ENCODE results near the gene OSM. TPM values are rescaled to one million over a fixed set of nuclear protein-coding genes. Genes with fewer than 3 reads are reported as not detected.

OSM gene
- total RNA-seq, 4 donors from 2014 or later, result 0.57 to 8.3 TPM; not detected in 2

DNA sequence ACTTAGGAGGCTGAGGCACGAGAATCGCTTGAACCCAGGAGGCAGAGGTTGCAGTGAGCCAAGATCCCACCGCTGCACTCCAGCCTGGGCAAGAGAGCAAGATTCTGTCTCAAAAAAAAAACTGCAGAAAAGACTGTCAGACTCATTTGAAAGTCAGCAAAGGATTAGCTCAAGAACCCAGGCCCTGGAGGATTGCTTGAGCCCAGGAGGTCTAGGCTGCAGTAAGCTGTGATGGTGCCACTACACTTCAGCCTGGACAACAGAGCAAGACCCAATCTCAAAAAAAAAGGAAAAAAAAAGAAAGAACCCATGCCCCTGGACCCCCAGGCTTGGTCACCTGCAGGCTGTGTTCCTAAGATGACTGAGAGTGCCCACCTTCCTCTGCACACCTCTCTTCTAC is 36.3 kb downstream of the OSM start:
- 88% methylated on average over 3 of the region's 3 CpGs for WGBS
- intact Hi-C loops (cut with DNase I), result no loop called here
- Histone ChIP-seq H3K9me3 (no peaks in the 10 kb centered on the region), H3K4me1 (peaks cover 0 to 9% (median 7%) of the 10 kb centered on the region in 4 donors), H3K27me3 (peaks cover 0 to 26% (median 0%) of the 10 kb centered on the region in 4 donors), H3K4me3 (no peak overlapping the region), H3K27ac (replicated peaks in 1 of 4) (no peak overlapping the region), H3K36me3 (no peaks in the 10 kb centered on the region)
- TF ChIP-seq, protein P1, sequence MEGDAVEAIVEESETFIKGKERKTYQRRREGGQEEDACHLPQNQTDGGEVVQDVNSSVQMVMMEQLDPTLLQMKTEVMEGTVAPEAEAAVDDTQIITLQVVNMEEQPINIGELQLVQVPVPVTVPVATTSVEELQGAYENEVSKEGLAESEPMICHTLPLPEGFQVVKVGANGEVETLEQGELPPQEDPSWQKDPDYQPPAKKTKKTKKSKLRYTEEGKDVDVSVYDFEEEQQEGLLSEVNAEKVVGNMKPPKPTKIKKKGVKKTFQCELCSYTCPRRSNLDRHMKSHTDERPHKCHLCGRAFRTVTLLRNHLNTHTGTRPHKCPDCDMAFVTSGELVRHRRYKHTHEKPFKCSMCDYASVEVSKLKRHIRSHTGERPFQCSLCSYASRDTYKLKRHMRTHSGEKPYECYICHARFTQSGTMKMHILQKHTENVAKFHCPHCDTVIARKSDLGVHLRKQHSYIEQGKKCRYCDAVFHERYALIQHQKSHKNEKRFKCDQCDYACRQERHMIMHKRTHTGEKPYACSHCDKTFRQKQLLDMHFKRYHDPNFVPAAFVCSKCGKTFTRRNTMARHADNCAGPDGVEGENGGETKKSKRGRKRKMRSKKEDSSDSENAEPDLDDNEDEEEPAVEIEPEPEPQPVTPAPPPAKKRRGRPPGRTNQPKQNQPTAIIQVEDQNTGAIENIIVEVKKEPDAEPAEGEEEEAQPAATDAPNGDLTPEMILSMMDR (IDR thresholded peaks at IDR 0.05), result no peak
- TF ChIP-seq POLR2A (IDR thresholded peaks at IDR 0.05; ENCODE audit: low read depth) (no peak), POLR2AphosphoS5 (IDR thresholded peaks at IDR 0.05) (no peak), EP300 (IDR thresholded peaks at IDR 0.05) (no peak)
- DNase-seq (ENCODE audit: extremely low spot score), result no peak

DNA sequence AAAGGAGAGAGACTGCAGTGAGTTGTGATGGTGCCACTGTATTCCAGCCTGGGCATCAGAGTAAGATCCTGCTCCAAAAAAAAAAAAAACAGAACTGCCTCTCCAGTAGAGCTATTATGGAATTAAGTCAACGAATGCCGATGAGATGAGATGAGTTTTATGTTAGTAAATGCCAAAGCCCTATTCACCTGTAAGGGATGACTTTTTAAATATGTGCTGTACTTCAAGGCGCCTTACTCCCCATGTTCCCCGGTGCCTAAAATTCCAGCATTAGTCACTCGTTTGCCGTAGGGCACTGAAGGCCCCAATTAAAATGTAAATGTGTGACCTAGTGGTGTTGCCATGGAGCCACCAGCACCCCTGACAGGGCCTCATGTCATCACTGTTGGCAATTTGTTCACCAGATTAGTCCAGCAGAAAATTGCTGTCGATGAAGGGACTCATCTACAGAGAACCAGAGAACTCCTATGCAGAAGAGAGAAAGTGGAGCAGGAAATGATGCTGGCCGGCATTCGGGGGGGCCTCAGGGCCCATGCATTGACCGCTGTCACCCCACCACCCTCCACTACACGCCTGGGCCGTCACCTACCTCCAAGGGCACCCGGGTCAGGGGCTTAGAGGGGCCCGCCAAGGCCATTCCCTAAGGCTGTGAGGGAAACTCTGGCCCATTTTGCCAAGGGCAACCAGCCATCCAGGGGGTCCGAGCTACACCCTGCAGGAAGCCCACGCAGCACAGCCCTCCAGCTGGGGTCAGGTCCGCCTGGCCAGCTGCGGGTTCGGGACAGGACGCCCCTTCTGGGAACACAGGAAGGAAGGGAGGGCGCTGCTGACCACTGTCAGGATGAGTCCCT is 37.9 kb downstream of the OSM start:
- H3K36me3 ChIP-seq, result no peaks in the 10 kb centered on the region
- H3K27ac ChIP-seq (replicated peaks in 1 of 4), result no peak overlapping the region
- H3K4me1 ChIP-seq, result no peaks in the 10 kb centered on the region
- TF ChIP-seq, protein P1 (IDR thresholded peaks at IDR 0.05), result no peak
- no peak for TF ChIP-seq EP300 (IDR thresholded peaks at IDR 0.05)
- no peak for TF ChIP-seq POLR2AphosphoS5 (IDR thresholded peaks at IDR 0.05)
- no peak for TF ChIP-seq POLR2A (IDR thresholded peaks at IDR 0.05; ENCODE audit: low read depth)
- WGBS, result 77% methylated on average over 5 of the region's 21 CpGs
- no peaks in the 10 kb centered on the region for H3K9me3 ChIP-seq
- no peak overlapping the region for H3K4me3 ChIP-seq
- peaks cover 0 to 26% (median 0%) of the 10 kb centered on the region in 4 donors for H3K27me3 ChIP-seq
- intact Hi-C loops (cut with DNase I), result no loop called here
- no peak for DNase-seq (ENCODE audit: extremely low spot score)

DNA sequence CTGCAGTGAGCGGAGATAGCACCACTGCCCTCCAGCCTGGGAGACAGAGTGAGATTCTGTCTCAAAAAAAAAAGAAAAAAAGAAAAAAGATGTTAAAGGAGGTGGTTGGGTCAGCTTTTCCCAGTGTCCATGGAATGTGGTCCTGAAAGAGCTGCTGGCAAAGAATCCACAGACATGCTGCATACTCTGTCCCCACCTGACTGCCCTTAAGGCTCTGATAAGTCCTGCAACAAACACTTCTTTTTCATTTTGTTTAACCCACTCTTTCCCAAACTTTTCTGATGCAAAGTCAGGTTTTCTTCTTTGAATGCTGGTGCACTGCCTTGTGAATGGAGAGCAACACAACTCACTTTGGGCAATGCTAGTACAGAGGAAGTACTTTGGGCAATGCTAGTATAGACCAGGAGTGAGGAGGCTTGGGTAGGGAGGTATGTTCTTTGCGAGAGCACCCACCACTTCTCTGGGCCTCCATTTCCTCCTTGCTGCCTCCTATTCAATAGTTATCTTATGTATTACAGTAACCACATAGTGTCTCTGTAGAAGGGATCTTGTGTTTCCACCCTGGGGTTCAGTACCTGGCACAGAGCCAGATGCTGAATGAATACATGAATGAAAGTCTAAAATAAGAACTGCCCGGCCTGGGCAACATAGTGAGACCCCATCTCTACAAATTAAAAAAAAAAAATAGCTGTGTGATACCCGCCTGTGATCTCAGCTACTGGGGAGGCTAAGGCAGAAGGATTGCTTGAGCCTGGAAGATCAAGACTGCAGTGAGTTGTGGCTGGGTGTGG is 39.0 kb downstream of the OSM start:
- intact Hi-C loops (cut with DNase I), result no loop called here
- no peaks in the 10 kb centered on the region for H3K36me3 ChIP-seq
- no peaks in the 10 kb centered on the region for H3K9me3 ChIP-seq
- 91% methylated on average over 4 of the region's 4 CpGs for WGBS
- H3K4me1 ChIP-seq, result no peaks in the 10 kb centered on the region
- no peak for DNase-seq (ENCODE audit: extremely low spot score)
- no peak overlapping the region for H3K4me3 ChIP-seq
- no peak overlapping the region for H3K27ac ChIP-seq (replicated peaks in 1 of 4)
- peaks cover 0 to 28% (median 0%) of the 10 kb centered on the region in 4 donors for H3K27me3 ChIP-seq
- TF ChIP-seq EP300 (IDR thresholded peaks at IDR 0.05), result no peak
- TF ChIP-seq, protein P1 (IDR thresholded peaks at IDR 0.05), result no peak
- no peak for TF ChIP-seq POLR2AphosphoS5 (IDR thresholded peaks at IDR 0.05)
- TF ChIP-seq POLR2A (IDR thresholded peaks at IDR 0.05; ENCODE audit: low read depth), result no peak

DNA sequence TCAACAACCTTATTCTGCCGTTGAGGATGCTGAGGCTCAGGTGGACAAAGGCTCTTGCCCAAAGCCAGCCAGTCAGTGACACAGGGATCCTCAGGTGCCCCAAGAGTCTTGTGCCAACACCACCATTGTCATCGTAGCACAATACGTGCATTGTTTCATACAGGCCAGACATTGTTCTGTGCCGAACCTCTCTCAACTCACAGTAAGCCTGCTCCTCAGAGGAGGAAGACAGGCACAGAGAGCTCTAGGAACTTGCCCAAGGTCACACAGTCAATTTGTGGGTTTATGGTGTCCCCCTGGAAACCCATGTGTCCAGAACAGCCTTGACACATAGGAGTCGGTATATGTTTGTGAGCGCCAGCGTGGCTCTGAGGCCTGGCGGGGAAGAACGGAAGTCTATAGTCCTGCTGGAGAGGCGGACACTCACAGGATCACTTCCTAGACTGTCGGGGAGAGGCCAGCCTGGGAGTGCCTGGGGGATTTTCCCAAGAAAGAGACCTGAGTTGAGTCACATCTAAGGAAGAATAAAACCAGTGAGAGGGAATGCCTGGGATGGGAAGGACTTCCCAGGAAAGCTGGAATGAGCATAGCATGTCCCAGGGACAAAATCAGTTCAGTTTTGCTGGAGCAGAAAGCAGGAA is 40.3 kb downstream of the OSM start:
- Histone ChIP-seq H3K27ac (replicated peaks in 1 of 4) (no peak overlapping the region), H3K27me3 (peaks cover 0 to 35% (median 0%) of the 10 kb centered on the region in 4 donors), H3K4me1 (no peaks in the 10 kb centered on the region), H3K36me3 (no peaks in the 10 kb centered on the region), H3K4me3 (no peak overlapping the region), H3K9me3 (no peaks in the 10 kb centered on the region)
- intact Hi-C loops (cut with DNase I), result no loop called here
- 83% methylated on average over 7 of the region's 11 CpGs for WGBS
- DNase-seq (ENCODE audit: extremely low spot score), result no peak
- no peak for TF ChIP-seq EP300 (IDR thresholded peaks at IDR 0.05)
- TF ChIP-seq POLR2A (IDR thresholded peaks at IDR 0.05; ENCODE audit: low read depth), result no peak
- TF ChIP-seq POLR2AphosphoS5 (IDR thresholded peaks at IDR 0.05), result no peak
- TF ChIP-seq, protein P1 (IDR thresholded peaks at IDR 0.05), result no peak
